H1 (cell line): ENCODE results near the gene TNNI2. TPM values are rescaled to one million over a fixed set of nuclear protein-coding genes. Genes with fewer than 3 reads are reported as not detected.

ENCODE experiments used
- CTCF ChIA-PET: fragments of 300-600 bp; sonication (Branson Sonifier 250); formaldehyde crosslinking; loops from one replicate; lab custom pipeline; 2021; ENCODE audit not compliant: partially characterized antibody; lab: Charles Lee
- POLR2A ChIA-PET: fragments of 300-600 bp; sonication (Branson Sonifier 250); formaldehyde crosslinking; loops from one replicate; lab custom pipeline; 2021; ENCODE audit warnings: inconsistent platforms; ENCODE audit not compliant: partially characterized antibody; lab: Charles Lee
- DNase-seq, 2 experiments: peaks; one replicate each; pipeline versions ENCODE4 v3.0.0 to v3.0.0-alpha.2; 2010 to 2022; ENCODE audit warnings: low spot score in 2 of 2, low read depth in 1 of 2, mixed read lengths in 1 of 2
- FAIRE-seq: peaks from 2 replicates; lab custom pipeline; 2011; peaks lifted over from hg19 to GRCh38; lab: Jason Lieb, UNC
- H2AFZ ChIP-seq: 2 replicates; pipeline ENCODE4 v1.8.1; 2012; ENCODE audit warnings: low read length, inconsistent platforms
- H2AK5ac ChIP-seq: 2 replicates; pipeline ENCODE4 v1.6.1; 2013; ENCODE audit warnings: low read depth, low read length
- H2BK120ac ChIP-seq: replicated peaks from 2 replicates; pipeline ENCODE3; 2013; ENCODE audit warnings: low read depth, low read length, inconsistent platforms
- H2BK12ac ChIP-seq: 2 replicates; pipeline ENCODE4 v1.6.1; 2013; ENCODE audit warnings: low read depth, low read length
- H2BK15ac ChIP-seq: 2 replicates; pipeline ENCODE4 v1.6.1; 2013; ENCODE audit warnings: low read length
- H2BK20ac ChIP-seq: 2 replicates; pipeline ENCODE4 v1.6.1; 2013; ENCODE audit warnings: low read length
- H2BK5ac ChIP-seq: 2 replicates; pipeline ENCODE4 v1.6.1; 2013; ENCODE audit warnings: low read depth, low read length
- H3K14ac ChIP-seq: 2 replicates; pipeline ENCODE4 v1.6.1; 2013; ENCODE audit warnings: inconsistent platforms; ENCODE audit not compliant: insufficient read length
- H3K18ac ChIP-seq: 2 replicates; pipeline ENCODE4 v1.6.1; 2013; ENCODE audit warnings: low read length; ENCODE audit errors: extremely low read depth
- H3K23ac ChIP-seq: 2 replicates; pipeline ENCODE4 v1.6.1; 2013; ENCODE audit warnings: inconsistent platforms; ENCODE audit not compliant: insufficient read length
- H3K23me2 ChIP-seq: 2 replicates; pipeline ENCODE4 v1.6.1; 2013; ENCODE audit warnings: low read depth, low read length
- H3K27ac ChIP-seq: 2 replicates; pipeline ENCODE4 v1.6.1; 2011; ENCODE audit warnings: low read depth, low read length, inconsistent platforms
- H3K27me3 ChIP-seq, 4 experiments: replicated peaks in 1 of 4; 1 replicate in 1 of 4; 2 replicates in 3 of 4; pipeline versions ENCODE4 v1.6.1 to v1.8.1; 2011 to 2013; ENCODE audit warnings: low read length in 3 of 4, mild to moderate bottlenecking in 3 of 4, inconsistent platforms in 2 of 4, mixed read lengths in 2 of 4, moderate library complexity in 1 of 4; ENCODE audit not compliant: control insufficient read depth in 3 of 4, insufficient read depth in 3 of 4; ENCODE audit errors: extremely low read depth in 1 of 4
- H3K36me3 ChIP-seq, 4 experiments: 2 replicates each; pipeline versions ENCODE4 v1.6.1 to v1.8.1; 2011 to 2013; ENCODE audit warnings: mild to moderate bottlenecking in 4 of 4, low read length in 3 of 4, moderate library complexity in 2 of 4, control low read depth in 1 of 4, inconsistent platforms in 1 of 4; ENCODE audit not compliant: insufficient read depth in 4 of 4, control insufficient read depth in 2 of 4
- H3K4ac ChIP-seq: replicated peaks from 2 replicates; pipeline ENCODE3; 2013; ENCODE audit warnings: low read length, low read depth, mixed read lengths, inconsistent platforms; ENCODE audit not compliant: insufficient read length
- H3K4me1 ChIP-seq, 4 experiments: replicated peaks in 1 of 4; 1 replicate in 1 of 4; 2 replicates in 3 of 4; pipeline versions ENCODE4 v1.6.1 to v1.8.1; 2011 to 2013; ENCODE audit warnings: low read length in 3 of 4, inconsistent platforms in 2 of 4, mixed read lengths in 1 of 4; ENCODE audit not compliant: insufficient read depth in 4 of 4, control insufficient read depth in 3 of 4
- H3K4me2 ChIP-seq, 2 experiments: 2 replicates each; pipeline versions ENCODE4 v1.6.1 to v1.8.1; 2011 to 2013; ENCODE audit warnings: low read depth in 2 of 2, low read length in 2 of 2, control low read depth in 1 of 2, inconsistent platforms in 1 of 2, mild to moderate bottlenecking in 1 of 2; ENCODE audit not compliant: insufficient read depth in 1 of 2
- H3K4me3 ChIP-seq, 4 experiments: fragments of 200-600, 300-600 bp in 1 of 4; sonication (generic), shearing (Covaris generic), sonication (Bioruptor Twin) in 1 of 4; 2 replicates each; pipeline versions ENCODE4 v1.5.1 to v1.8.1; 2011 to 2016; ENCODE audit warnings: low read length in 4 of 4, low read depth in 3 of 4, control low read depth in 2 of 4, inconsistent platforms in 2 of 4, mild to moderate bottlenecking in 2 of 4, mixed read lengths in 1 of 4, moderate library complexity in 1 of 4; ENCODE audit not compliant: insufficient read depth in 2 of 4; ENCODE audit errors: extremely low read depth in 1 of 4
- H3K56ac ChIP-seq: replicated peaks from 2 replicates; pipeline ENCODE3; 2013; ENCODE audit warnings: low read depth, mild to moderate bottlenecking, mixed read lengths, low read length, inconsistent platforms; ENCODE audit not compliant: insufficient read length
- H3K79me1 ChIP-seq: 2 replicates; pipeline ENCODE4 v1.6.1; 2013; ENCODE audit warnings: low read depth, low read length, control low read depth
- H3K79me2 ChIP-seq, 2 experiments: 2 replicates each; pipeline versions ENCODE4 v1.6.1 to v1.8.1; 2012 to 2013; ENCODE audit warnings: low read length in 2 of 2, mild to moderate bottlenecking in 2 of 2, inconsistent platforms in 1 of 2; ENCODE audit not compliant: insufficient read depth in 2 of 2, control insufficient read depth in 1 of 2
- H3K9ac ChIP-seq, 4 experiments: replicated peaks in 1 of 4; 1 replicate in 1 of 4; 2 replicates in 3 of 4; pipeline versions ENCODE4 v1.6.1 to v1.8.1; 2011 to 2013; ENCODE audit warnings: low read depth in 3 of 4, low read length in 3 of 4, control low read depth in 2 of 4, mild to moderate bottlenecking in 2 of 4, moderate library complexity in 2 of 4, inconsistent platforms in 1 of 4; ENCODE audit errors: extremely low read depth in 1 of 4
- H3K9me3 ChIP-seq, 2 experiments: 2 replicates each; pipeline versions ENCODE4 v1.6.1 to v1.8.1; 2012 to 2013; ENCODE audit warnings: mild to moderate bottlenecking in 2 of 2, moderate library complexity in 2 of 2, control low read depth in 1 of 2, inconsistent platforms in 1 of 2, low read depth in 1 of 2, low read length in 1 of 2, mixed read lengths in 1 of 2; ENCODE audit not compliant: insufficient read depth in 2 of 2
- H4K20me1 ChIP-seq, 2 experiments: replicated peaks in 1 of 2; 2 replicates each; pipeline versions ENCODE3 to v1.8.1; 2011 to 2013; ENCODE audit warnings: inconsistent platforms in 2 of 2, low read length in 2 of 2, mild to moderate bottlenecking in 1 of 2; ENCODE audit not compliant: insufficient read depth in 2 of 2, control insufficient read depth in 1 of 2
- H4K5ac ChIP-seq: 2 replicates; pipeline ENCODE4 v1.6.1; 2013; ENCODE audit warnings: low read length, low read depth, mixed read lengths, inconsistent platforms; ENCODE audit not compliant: insufficient read length
- H4K8ac ChIP-seq: 2 replicates; pipeline ENCODE4 v1.8.0; 2013; ENCODE audit warnings: mild to moderate bottlenecking, moderate library complexity, low read length, inconsistent platforms; ENCODE audit not compliant: insufficient read depth; ENCODE audit errors: extremely low read depth
- H4K91ac ChIP-seq: replicated peaks from 2 replicates; pipeline ENCODE3; 2013; ENCODE audit warnings: low read length, mixed read lengths, inconsistent platforms; ENCODE audit not compliant: insufficient read length
- BACH1 ChIP-seq: IDR thresholded peaks from 2 replicates; pipeline ENCODE4 v1.6.1; 2012; ENCODE audit warnings: low read length, improper control_type of control experiment
- GTF2F1 ChIP-seq: IDR thresholded peaks from 2 replicates; pipeline ENCODE4 v1.6.1; 2012; ENCODE audit warnings: low read depth, low read length, improper control_type of control experiment, borderline replicate concordance
- NANOG ChIP-seq: IDR thresholded peaks from 2 replicates; pipeline ENCODE4 v1.6.1; 2011; ENCODE audit warnings: low read length, low read depth, mild to moderate bottlenecking, inconsistent platforms; ENCODE audit not compliant: insufficient read depth, poor library complexity, severe bottlenecking
- POLR2AphosphoS5 ChIP-seq: IDR thresholded peaks from 2 replicates; pipeline ENCODE4 v1.6.1; 2011; ENCODE audit warnings: low read depth, low read length
- POU5F1 ChIP-seq: IDR thresholded peaks from 2 replicates; pipeline ENCODE4 v1.6.1; 2011; ENCODE audit warnings: low read depth, mild to moderate bottlenecking, low read length, moderate library complexity
- RAD21 ChIP-seq, 2 experiments: IDR thresholded peaks in 1 of 2; conservative IDR thresholded peaks in 1 of 2; 2 replicates each; pipeline ENCODE4 v1.6.1; 2011; ENCODE audit warnings: low read depth in 2 of 2, low read length in 2 of 2, improper control_type of control experiment in 1 of 2, inconsistent platforms in 1 of 2, mild to moderate bottlenecking in 1 of 2, moderate library complexity in 1 of 2
- RBBP5 ChIP-seq: IDR thresholded peaks from 2 replicates; pipeline ENCODE4 v1.7.1; 2012; ENCODE audit warnings: low read depth, mild to moderate bottlenecking, inconsistent platforms, low read length, moderate library complexity, borderline replicate concordance
- RXRA ChIP-seq: IDR thresholded peaks from 2 replicates; pipeline ENCODE4 v1.6.1; 2011; ENCODE audit warnings: low read depth, mild to moderate bottlenecking, low read length, moderate library complexity; ENCODE audit not compliant: insufficient read depth
- SIN3A ChIP-seq, 2 experiments: IDR thresholded peaks in 1 of 2; conservative IDR thresholded peaks in 1 of 2; 2 replicates each; pipeline ENCODE4 v1.6.1; 2011 to 2012; ENCODE audit warnings: low read length in 2 of 2, improper control_type of control experiment in 1 of 2, low read depth in 1 of 2, mild to moderate bottlenecking in 1 of 2
- SP4 ChIP-seq: IDR thresholded peaks from 2 replicates; pipeline ENCODE4 v1.6.1; 2012; ENCODE audit warnings: low read length, inconsistent platforms
- SUZ12 ChIP-seq: fragments of 200-600 bp; sonication (generic); IDR thresholded peaks from 2 replicates; pipeline ENCODE4 v1.6.1; 2012; ENCODE audit warnings: mild to moderate bottlenecking, inconsistent platforms, low read length, moderate library complexity, mixed read lengths
- TAF1 ChIP-seq: IDR thresholded peaks from 2 replicates; pipeline ENCODE4 v1.6.1; 2011; ENCODE audit warnings: mild to moderate bottlenecking, low read depth, low read length
- TAF7 ChIP-seq: optimal IDR thresholded peaks from 2 replicates; pipeline ENCODE3; 2011; ENCODE audit warnings: low read depth, mild to moderate bottlenecking, inconsistent platforms, low read length, moderate library complexity, borderline replicate concordance
- TEAD4 ChIP-seq: IDR thresholded peaks from 2 replicates; pipeline ENCODE4 v1.6.1; 2012; ENCODE audit warnings: low read depth, low read length, inconsistent platforms, mixed read lengths
- WGBS, 2 experiments: shearing (Covaris generic) in 1 of 2; methylation state at CpG; one replicate each; pipeline versions ENCODE4 v1.1.6 to v1.1.7; 2013 to 2015; ENCODE audit warnings: low lambda C conversion rate in 2 of 2, mixed read lengths in 2 of 2, inconsistent platforms in 1 of 2, low coverage in 1 of 2, missing lambda C conversion rate in 1 of 2; ENCODE audit not compliant: insufficient replicate concordance in 2 of 2, insufficient coverage in 1 of 2, insufficient read length in 1 of 2; ENCODE audit errors: extremely low coverage in 1 of 2, missing lambda C conversion rate in 1 of 2; 5-methylcytosine and 5-hydroxymethylcytosine counted together
- polyA plus RNA-seq, 7 experiments: library from polyadenylated mRNA; depleted of rRNA in 3 of 7; stranded (reverse) in 5 of 7; unstranded in 2 of 7; fragments of >200 nt in 5 of 7; fragments of 200-250 nt in 2 of 7; gene quantifications; 1 replicate in 5 of 7; 2 replicates in 1 of 7; 4 replicates in 1 of 7; pipeline versions ENCODE4 v1.2.1 to v1.2.3, GENCODE V29; 2011 to 2013; ENCODE audit warnings: missing spikeins in 2 of 7, mixed read lengths in 2 of 7
- total RNA-seq: library from RNA; stranded (reverse); fragmentation: NEBNext Ultra II Directional; extraction: Animal tissue kit (Norgen Biotek cat#: 25700); gene quantifications from 2 replicates; pipeline ENCODE4 v1.2.1, GENCODE V29; 2021

The TNNI2 gene
- total and polyA plus RNA-seq, 2 of the 8 experiments (the other 6 are each of a cell fraction or from before 2014, with no cell fraction given): not detected

GRCh38 chr11:1858576-1858975 is 19.8 kb downstream of the TNNI2 start:
- Histone ChIP-seq H4K8ac (no peak overlapping the region), H3K4me3 (no peak overlapping the region), H2BK20ac (no peak overlapping the region), H3K18ac (no peak overlapping the region), H2BK120ac (no peak overlapping the region), H2BK5ac (no peak overlapping the region), H3K4me2 (no peak overlapping the region), H3K4me1 (peaks cover 0 to 10% (median 1%) of the 10 kb centered on the region in 4 experiments; a peak in 3 of 7 replicates), H2AFZ (no peak overlapping the region), H3K23me2 (peaks cover 12% of the 10 kb centered on the region; the same call in 1 of the 2 replicates), H3K79me1 (no peaks in the 10 kb centered on the region), H3K79me2 (no peaks in the 10 kb centered on the region), H3K27ac (no peak overlapping the region), H3K4ac (no peak overlapping the region), H4K5ac (no peak overlapping the region), H2BK15ac (no peak overlapping the region), H3K9me3 (no peaks in the 10 kb centered on the region), H3K9ac (no peak overlapping the region), H2AK5ac (no peak overlapping the region), H3K14ac (no peak overlapping the region), H4K20me1 (peaks cover 0 to 2% of the 10 kb centered on the region in 2 experiments), H3K23ac (no peak overlapping the region), H2BK12ac (no peak overlapping the region), H3K56ac (no peak overlapping the region), H3K36me3 (no peaks in the 10 kb centered on the region), H4K91ac (no peak overlapping the region), H3K27me3 (no peaks in the 10 kb centered on the region; a peak in 1 of 7 replicates)
- FAIRE-seq (no peak), DNase-seq (no peak)
- ChIA-PET CTCF (interaction anchor here (1.2 to 15.7 kb wide), 8 partner anchors 11 to 295 kb away, joined by 3 to 232 read pairs (median 8); no protein-coding TSS in a partner anchor), POLR2A (no interaction called here)
- 78% methylated on average over 7 of the region's 7 CpGs; no CpG with 5 or more reads in 1 of the 2 experiments for WGBS, 2 experiments
- TF ChIP-seq BACH1: no peak
- TF ChIP-seq RXRA: no peak
- no peak for TF ChIP-seq TAF7
- TF ChIP-seq SUZ12: no peak
- TF ChIP-seq TEAD4: no peak
- no peak for TF ChIP-seq RAD21 (IDR thresholded peaks at IDR 0.05 in 1 of 2, conservative IDR thresholded peaks at IDR 0.05 in 1 of 2; ENCODE audit: low read depth in 2 of 2, low read length in 2 of 2)
- TF ChIP-seq TAF1: no peak
- TF ChIP-seq GTF2F1: no peak
- TF ChIP-seq SIN3A (conservative IDR thresholded peaks at IDR 0.05 in 1 of 2, IDR thresholded peaks at IDR 0.05 in 1 of 2; ENCODE audit: low read depth in 1 of 2, low read length in 2 of 2): no peak
- TF ChIP-seq POU5F1: no peak
- no peak for TF ChIP-seq SP4
- no peak for TF ChIP-seq RBBP5
- no peak for TF ChIP-seq POLR2AphosphoS5
- TF ChIP-seq NANOG: no peak
